ENCODE data around the gene LRRC43. TPM values are rescaled to one million over a fixed set of nuclear protein-coding genes. Genes with fewer than 3 reads are reported as not detected.

Gene LRRC43
- total RNA-seq, 4 donors from 2014 or later: 0.84 to 1.6 (median 1.1) TPM; not detected in 1

- no peak for DNase-seq (ENCODE audit: low spot score)
- TF ChIP-seq, protein P1, sequence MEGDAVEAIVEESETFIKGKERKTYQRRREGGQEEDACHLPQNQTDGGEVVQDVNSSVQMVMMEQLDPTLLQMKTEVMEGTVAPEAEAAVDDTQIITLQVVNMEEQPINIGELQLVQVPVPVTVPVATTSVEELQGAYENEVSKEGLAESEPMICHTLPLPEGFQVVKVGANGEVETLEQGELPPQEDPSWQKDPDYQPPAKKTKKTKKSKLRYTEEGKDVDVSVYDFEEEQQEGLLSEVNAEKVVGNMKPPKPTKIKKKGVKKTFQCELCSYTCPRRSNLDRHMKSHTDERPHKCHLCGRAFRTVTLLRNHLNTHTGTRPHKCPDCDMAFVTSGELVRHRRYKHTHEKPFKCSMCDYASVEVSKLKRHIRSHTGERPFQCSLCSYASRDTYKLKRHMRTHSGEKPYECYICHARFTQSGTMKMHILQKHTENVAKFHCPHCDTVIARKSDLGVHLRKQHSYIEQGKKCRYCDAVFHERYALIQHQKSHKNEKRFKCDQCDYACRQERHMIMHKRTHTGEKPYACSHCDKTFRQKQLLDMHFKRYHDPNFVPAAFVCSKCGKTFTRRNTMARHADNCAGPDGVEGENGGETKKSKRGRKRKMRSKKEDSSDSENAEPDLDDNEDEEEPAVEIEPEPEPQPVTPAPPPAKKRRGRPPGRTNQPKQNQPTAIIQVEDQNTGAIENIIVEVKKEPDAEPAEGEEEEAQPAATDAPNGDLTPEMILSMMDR (IDR thresholded peaks at IDR 0.05): no peak
- no peak for ATAC-seq (ENCODE audit: low FRiP score)
Measured at GRCh38 chr12:122138616-122139015, 44.3 kb upstream of the LRRC43 start.

GRCh38 chr12:122139266-122139665, 43.7 kb upstream of the LRRC43 start:
- TF ChIP-seq, protein P1 (IDR thresholded peaks at IDR 0.05): no peak
- ATAC-seq (ENCODE audit: low FRiP score) (no peak), DNase-seq (ENCODE audit: low spot score) (no peak)

DNA sequence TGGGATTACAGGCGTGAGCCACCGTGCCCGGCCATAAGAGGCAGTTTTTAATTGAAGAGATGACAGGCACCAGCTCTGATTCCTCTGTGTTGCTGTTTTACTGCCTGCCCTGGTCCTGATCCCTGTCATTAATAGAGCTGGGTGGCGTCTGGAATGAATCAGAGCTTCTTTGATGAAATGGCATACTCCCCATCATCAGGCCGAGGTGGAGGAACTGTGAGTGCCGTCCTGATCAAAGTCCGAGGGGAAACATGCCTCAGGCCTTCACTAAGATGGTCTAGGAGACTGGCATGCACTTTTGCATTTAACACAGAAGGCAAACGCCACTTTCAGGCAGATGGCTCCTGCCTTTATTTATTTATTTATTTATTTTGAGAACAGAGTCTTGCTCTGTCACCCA, 43.0 kb upstream of the LRRC43 start:
- no peak for DNase-seq (ENCODE audit: low spot score)
- no peak for ATAC-seq (ENCODE audit: low FRiP score)
- TF ChIP-seq, protein P1 (IDR thresholded peaks at IDR 0.05): no peak

- no peak for ATAC-seq (ENCODE audit: low FRiP score)
- DNase-seq (ENCODE audit: low spot score): no peak
- TF ChIP-seq, protein P1 (IDR thresholded peaks at IDR 0.05): no peak
Measured at GRCh38 chr12:122140467-122141257, 42.3 kb upstream of the LRRC43 start.

DNA sequence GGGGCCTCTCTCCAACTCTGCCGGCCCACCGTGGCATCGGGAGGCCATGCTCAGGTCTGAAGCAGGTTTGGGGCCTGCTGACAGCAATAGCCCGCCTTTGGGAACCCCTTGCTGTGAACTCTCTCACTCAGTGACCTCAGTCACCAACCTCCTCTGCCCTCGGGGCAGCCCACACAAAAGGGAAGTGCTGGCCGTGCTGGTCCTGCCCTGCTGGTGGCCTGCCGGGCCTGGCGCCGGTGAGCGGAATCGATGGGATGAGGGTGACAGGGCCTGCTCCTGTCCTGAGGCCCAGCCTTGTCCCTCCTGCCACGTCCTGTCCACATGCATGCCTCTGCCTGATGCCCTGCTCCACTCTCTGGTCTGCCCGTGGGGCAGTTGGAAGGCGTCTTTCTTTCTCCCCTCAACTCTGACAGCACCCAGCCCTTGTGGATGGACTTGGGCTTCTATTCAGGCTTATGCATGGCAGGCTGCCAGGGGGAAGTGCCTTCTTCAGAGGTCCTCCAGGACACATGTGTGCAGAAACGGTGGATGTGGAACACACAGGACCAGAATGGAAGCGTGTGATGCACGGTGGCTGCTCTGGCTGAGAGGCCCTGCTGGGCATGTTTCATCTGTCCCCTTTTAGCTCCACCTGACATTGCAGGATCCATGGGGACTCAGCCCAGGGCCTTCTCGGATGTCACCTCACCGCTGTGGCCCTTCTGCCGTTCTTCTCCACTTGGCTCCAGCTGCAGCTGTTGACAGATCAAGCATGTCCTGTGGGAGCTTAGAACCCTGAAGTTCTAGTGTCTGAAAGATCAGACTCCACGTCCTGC, 40.8 kb upstream of the LRRC43 start:
- DNase-seq (ENCODE audit: low spot score) (no peak), ATAC-seq (ENCODE audit: low FRiP score) (no peak)
- TF ChIP-seq, protein P1 (IDR thresholded peaks at IDR 0.05): no peak

GRCh38 chr12:122142857-122143256, 40.1 kb upstream of the LRRC43 start:
- DNase-seq (ENCODE audit: low spot score) (no peak), ATAC-seq (ENCODE audit: low FRiP score) (no peak)
- TF ChIP-seq, protein P1 (IDR thresholded peaks at IDR 0.05): no peak
